Ishikawa (cell line): ENCODE measurements around the gene UXT.

Source experiments
- CEBPB ChIP-seq: IDR thresholded peaks from 2 replicates; pipeline ENCODE4 v1.6.1; 2012
- CREB1 ChIP-seq: IDR thresholded peaks from 2 replicates; pipeline ENCODE4 v1.6.1; 2012; ENCODE audit warnings: low read depth
- EGR1 ChIP-seq: IDR thresholded peaks from 2 replicates; pipeline ENCODE4 v1.6.1; 2012
- EP300 ChIP-seq: IDR thresholded peaks from 2 replicates; pipeline ENCODE4 v1.6.1; 2012; ENCODE audit warnings: borderline replicate concordance
- FOXM1 ChIP-seq: IDR thresholded peaks from 2 replicates; pipeline ENCODE4 v1.6.1; 2012; ENCODE audit warnings: low read depth, borderline replicate concordance
- MAX ChIP-seq: IDR thresholded peaks from 2 replicates; pipeline ENCODE4 v1.6.1; 2012
- NFIC ChIP-seq: IDR thresholded peaks from 2 replicates; pipeline ENCODE4 v1.6.1; 2012
- RAD21 ChIP-seq: IDR thresholded peaks from 2 replicates; pipeline ENCODE4 v1.6.1; 2012; ENCODE audit warnings: low read depth
- REST ChIP-seq: IDR thresholded peaks from 2 replicates; pipeline ENCODE4 v1.6.1; 2012; ENCODE audit warnings: low read depth, mild to moderate bottlenecking
- TAF1 ChIP-seq: IDR thresholded peaks from 2 replicates; pipeline ENCODE4 v1.6.1; 2012; ENCODE audit warnings: low read depth, mild to moderate bottlenecking
- TEAD4 ChIP-seq: IDR thresholded peaks from 2 replicates; pipeline ENCODE4 v1.6.1; 2012

GRCh38 chrX:47645530-47645929 is 13.4 kb downstream of the UXT start:
- TF ChIP-seq REST: no peak
- TF ChIP-seq CREB1: no peak
- TF ChIP-seq CEBPB: no peak
- TF ChIP-seq FOXM1: no peak
- TF ChIP-seq EP300: no peak
- TF ChIP-seq TAF1: no peak
- no peak for TF ChIP-seq NFIC
- TF ChIP-seq TEAD4: no peak
- TF ChIP-seq RAD21: no peak
- no peak for TF ChIP-seq MAX
- no peak for TF ChIP-seq EGR1
